HL-60 (cell line): ENCODE measurements around the gene KRT82.

Experiments used
- CTCF ChIP-seq: IDR thresholded peaks from one replicate; pipeline ENCODE4 v1.5.1; 2011; ENCODE audit warnings: low read length, control low read depth, inconsistent platforms; ENCODE audit not compliant: insufficient read depth
- GABPA ChIP-seq: IDR thresholded peaks from 2 replicates; pipeline ENCODE4 v1.6.1; 2012; ENCODE audit warnings: low read depth
- POLR2AphosphoS5 ChIP-seq: IDR thresholded peaks from 2 replicates; pipeline ENCODE4 v1.6.1; 2012; ENCODE audit warnings: low read depth
- SPI1 ChIP-seq: IDR thresholded peaks from 2 replicates; pipeline ENCODE4 v1.6.1; 2012; ENCODE audit warnings: low read depth, mild to moderate bottlenecking, borderline replicate concordance
- TF ChIP-seq, protein P1 (sequence below): IDR thresholded peaks from 2 replicates; pipeline ENCODE4 v1.6.1; 2012; ENCODE audit warnings: low read depth; ENCODE audit not compliant: insufficient replicate concordance

- TF ChIP-seq CTCF: no peak
- TF ChIP-seq POLR2AphosphoS5: no peak
- no peak for TF ChIP-seq SPI1
- TF ChIP-seq GABPA: no peak
- TF ChIP-seq, protein P1, sequence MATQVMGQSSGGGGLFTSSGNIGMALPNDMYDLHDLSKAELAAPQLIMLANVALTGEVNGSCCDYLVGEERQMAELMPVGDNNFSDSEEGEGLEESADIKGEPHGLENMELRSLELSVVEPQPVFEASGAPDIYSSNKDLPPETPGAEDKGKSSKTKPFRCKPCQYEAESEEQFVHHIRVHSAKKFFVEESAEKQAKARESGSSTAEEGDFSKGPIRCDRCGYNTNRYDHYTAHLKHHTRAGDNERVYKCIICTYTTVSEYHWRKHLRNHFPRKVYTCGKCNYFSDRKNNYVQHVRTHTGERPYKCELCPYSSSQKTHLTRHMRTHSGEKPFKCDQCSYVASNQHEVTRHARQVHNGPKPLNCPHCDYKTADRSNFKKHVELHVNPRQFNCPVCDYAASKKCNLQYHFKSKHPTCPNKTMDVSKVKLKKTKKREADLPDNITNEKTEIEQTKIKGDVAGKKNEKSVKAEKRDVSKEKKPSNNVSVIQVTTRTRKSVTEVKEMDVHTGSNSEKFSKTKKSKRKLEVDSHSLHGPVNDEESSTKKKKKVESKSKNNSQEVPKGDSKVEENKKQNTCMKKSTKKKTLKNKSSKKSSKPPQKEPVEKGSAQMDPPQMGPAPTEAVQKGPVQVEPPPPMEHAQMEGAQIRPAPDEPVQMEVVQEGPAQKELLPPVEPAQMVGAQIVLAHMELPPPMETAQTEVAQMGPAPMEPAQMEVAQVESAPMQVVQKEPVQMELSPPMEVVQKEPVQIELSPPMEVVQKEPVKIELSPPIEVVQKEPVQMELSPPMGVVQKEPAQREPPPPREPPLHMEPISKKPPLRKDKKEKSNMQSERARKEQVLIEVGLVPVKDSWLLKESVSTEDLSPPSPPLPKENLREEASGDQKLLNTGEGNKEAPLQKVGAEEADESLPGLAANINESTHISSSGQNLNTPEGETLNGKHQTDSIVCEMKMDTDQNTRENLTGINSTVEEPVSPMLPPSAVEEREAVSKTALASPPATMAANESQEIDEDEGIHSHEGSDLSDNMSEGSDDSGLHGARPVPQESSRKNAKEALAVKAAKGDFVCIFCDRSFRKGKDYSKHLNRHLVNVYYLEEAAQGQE: no peak
These were observed 20.9 kb upstream of the KRT82 start for GRCh38 chr12:52427083-52427482.
